HEK293 (cell line): ENCODE measurements around the gene ZNF189.

Experiments
- CTCF ChIA-PET: fragments of 350-600 bp; formaldehyde crosslinking; extraction: SDS; loops from one replicate; lab custom pipeline; 2021; ENCODE audit warnings: antibody characterized with exemption; lab: Yijun Ruan, JAX
- POLR2A ChIA-PET: fragments of 300-600 bp; formaldehyde crosslinking; extraction: SDS; loops from one replicate; lab custom pipeline; 2020; ENCODE audit warnings: antibody characterized with exemption, inconsistent platforms; lab: Yijun Ruan, JAX
- H3K27ac ChIP-seq: fragments of 200-500 bp; sonication (Bioruptor generic); 2 replicates; pipeline ENCODE4 v1.5.1; 2014; ENCODE audit warnings: low read depth, low read length, control low read depth, inconsistent platforms; ENCODE audit errors: extremely low read depth
- H3K36me3 ChIP-seq, 2 experiments: fragments of 200-500 bp in 1 of 2; sonication (Bioruptor generic) in 1 of 2; 1 replicate in 1 of 2; 2 replicates in 1 of 2; pipeline ENCODE4 v1.5.1; 2014 to 2017; ENCODE audit warnings: inconsistent platforms in 2 of 2, low read length in 2 of 2; ENCODE audit not compliant: control insufficient read depth in 2 of 2, insufficient read depth in 1 of 2
- H3K4me1 ChIP-seq: fragments of 200-500 bp; sonication (Bioruptor generic); 2 replicates; pipeline ENCODE4 v1.5.1; 2014; ENCODE audit warnings: mild to moderate bottlenecking, low read length, inconsistent platforms; ENCODE audit not compliant: control insufficient read depth, insufficient read depth
- H3K4me3 ChIP-seq: 2 replicates; pipeline ENCODE4 v1.5.1; 2011; ENCODE audit warnings: low read depth, mild to moderate bottlenecking, control low read depth, low read length, moderate library complexity
- H3K9me3 ChIP-seq: fragments of 200-500 bp; sonication (Bioruptor generic); 2 replicates; pipeline ENCODE4 v1.5.1; 2014; ENCODE audit warnings: low read depth, low read length, inconsistent platforms; ENCODE audit not compliant: control insufficient read depth, insufficient read depth
- ATF2 ChIP-seq: fragments of 450-650 bp; formaldehyde crosslinking; IDR thresholded peaks from 2 replicates; pipeline ENCODE4 v1.5.1; 2016; ENCODE audit warnings: missing biosample characterization, missing genetic modification characterization, low read depth
- TRIM28 ChIP-seq: IDR thresholded peaks from 2 replicates; pipeline ENCODE4 v1.6.1; 2011; ENCODE audit warnings: low read length, control low read depth, borderline replicate concordance
- ZBTB49 ChIP-seq: fragments of 450-650 bp; formaldehyde crosslinking; IDR thresholded peaks from 2 replicates; pipeline ENCODE4 v1.5.1; 2016; ENCODE audit warnings: missing biosample characterization, missing genetic modification characterization, low read depth
- ZNF211 ChIP-seq: fragments of 450-650 bp; formaldehyde crosslinking; IDR thresholded peaks from 2 replicates; pipeline ENCODE4 v1.5.1; 2016; ENCODE audit warnings: low read depth, missing biosample characterization, missing genetic modification characterization
- ZNF423 ChIP-seq: fragments of 450-650 bp; formaldehyde crosslinking; IDR thresholded peaks from 2 replicates; pipeline ENCODE4 v1.5.1; 2016; ENCODE audit warnings: missing biosample characterization, missing genetic modification characterization
- ZNF521 ChIP-seq: fragments of 450-650 bp; formaldehyde crosslinking; IDR thresholded peaks from 2 replicates; pipeline ENCODE4 v1.5.1; 2017; ENCODE audit warnings: missing biosample characterization, mild to moderate bottlenecking, missing genetic modification characterization
- ZNF529 ChIP-seq: fragments of 450-650 bp; formaldehyde crosslinking; IDR thresholded peaks from 2 replicates; pipeline ENCODE4 v1.5.1; 2017; ENCODE audit warnings: missing genetic modification characterization, missing biosample characterization; ENCODE audit not compliant: insufficient replicate concordance
- ZNF561 ChIP-seq: fragments of 450-650 bp; IDR thresholded peaks from 2 replicates; pipeline ENCODE4 v1.5.1; 2018; ENCODE audit warnings: missing biosample characterization, missing genetic modification characterization, borderline replicate concordance
- ZNF645 ChIP-seq: fragments of 450-650 bp; formaldehyde crosslinking; IDR thresholded peaks from 2 replicates; pipeline ENCODE4; 2016; ENCODE audit warnings: missing biosample characterization, missing genetic modification characterization
- ZNF692 ChIP-seq: fragments of 450-650 bp; formaldehyde crosslinking; IDR thresholded peaks from 2 replicates; pipeline ENCODE4 v1.5.1; 2016; ENCODE audit warnings: missing biosample characterization, missing genetic modification characterization
- ZNF704 ChIP-seq: fragments of 450-650 bp; formaldehyde crosslinking; IDR thresholded peaks from 2 replicates; pipeline ENCODE4 v1.5.1; 2016; ENCODE audit warnings: missing biosample characterization, missing genetic modification characterization
- ZSCAN4 ChIP-seq: fragments of 450-650 bp; formaldehyde crosslinking; IDR thresholded peaks from 2 replicates; pipeline ENCODE4 v1.5.1; 2017; ENCODE audit warnings: missing biosample characterization, missing genetic modification characterization

Gene ZNF189

GRCh38 chr9:101354765-101355708 lies 43.6 kb upstream of the ZNF189 start:
- CTCF ChIA-PET = no interaction called here
- POLR2A ChIA-PET = no interaction called here
- no peaks in the 10 kb centered on the region for H3K36me3 ChIP-seq
- H3K27ac ChIP-seq = no peak overlapping the region
- no peaks in the 10 kb centered on the region for H3K4me1 ChIP-seq
- H3K9me3 ChIP-seq = no peaks in the 10 kb centered on the region
- H3K4me3 ChIP-seq = no peak overlapping the region
- no peak for TF ChIP-seq ZNF521 (tag by site-specific recombination)
- no peak for TF ChIP-seq TRIM28
- TF ChIP-seq ZNF704 (tag by site-specific recombination) = no peak
- no peak for TF ChIP-seq ZNF561 (tag by site-specific recombination)
- no peak for TF ChIP-seq ZNF211 (tag by site-specific recombination)
- TF ChIP-seq ZNF423 (tag by site-specific recombination) = no peak

GRCh38 chr9:101356619-101357018 lies 42.0 kb upstream of the ZNF189 start:
- no peaks in the 10 kb centered on the region for H3K36me3 ChIP-seq
- ChIA-PET POLR2A (no interaction called here), CTCF (no interaction called here)
- TF ChIP-seq ZNF692 (tag by site-specific recombination) = no peak
- H3K9me3 ChIP-seq = no peaks in the 10 kb centered on the region
- H3K4me3 ChIP-seq = no peak overlapping the region
- no peaks in the 10 kb centered on the region for H3K4me1 ChIP-seq
- H3K27ac ChIP-seq = no peak overlapping the region

- Histone ChIP-seq H3K27ac (no peak overlapping the region), H3K9me3 (no peaks in the 10 kb centered on the region)
- TF ChIP-seq ZSCAN4 (tag by site-specific recombination) (no peak), ZNF529 (no peak), ZNF645 (tag by site-specific recombination) (no peak), ATF2 (no peak), ZBTB49 (tag by site-specific recombination) (no peak), ZNF211 (tag by site-specific recombination) (no peak)
- TF ChIP-seq, all 188 proteins: peak for 0
- Histone ChIP-seq H3K36me3 (no peaks in the 10 kb centered on the region), H3K4me1 (no peaks in the 10 kb centered on the region), H3K4me3 (no peak overlapping the region)
- POLR2A ChIA-PET = no interaction called here
- CTCF ChIA-PET = no interaction called here
These were observed 39.0 kb upstream of the ZNF189 start for GRCh38 chr9:101359679-101360078.
